NCI-H1436 treated with DMSO at 0.1 percent for 48 hours (cell line): ENCODE data around the gene CACNA1E.

Source experiments
- DNase-seq: peaks from one replicate; lab custom pipeline; 2025; lab: John Stamatoyannopoulos, UW

CACNA1E gene

GRCh38 chr1:181577475-181577874 is 94.2 kb downstream of the CACNA1E start:
- no peak for DNase-seq

GRCh38 chr1:181583598-181583997 is 100.3 kb downstream of the CACNA1E start:
- no peak for DNase-seq

GRCh38 chr1:181587870-181588438 is 104.6 kb downstream of the CACNA1E start:
- DNase-seq: no peak

GRCh38 chr1:181588631-181589030 is 105.3 kb downstream of the CACNA1E start:
- no peak for DNase-seq

- no peak for DNase-seq
Observed at GRCh38 chr1:181592255-181592859, 109.0 kb downstream of the CACNA1E start.

- no peak for DNase-seq
Observed at GRCh38 chr1:181593042-181593441, 109.7 kb downstream of the CACNA1E start.

- no peak for DNase-seq
Observed at GRCh38 chr1:181594553-181594952, 111.2 kb downstream of the CACNA1E start.

- DNase-seq: no peak
Observed at GRCh38 chr1:181595234-181595633, 111.9 kb downstream of the CACNA1E start.

GRCh38 chr1:181601186-181601950 is 118.1 kb downstream of the CACNA1E start:
- no peak for DNase-seq

GRCh38 chr1:181603735-181604410 is 120.6 kb downstream of the CACNA1E start:
- no peak for DNase-seq

- peak; percentile 19 for DNase-seq
Observed at GRCh38 chr1:181604482-181605249, 121.3 kb downstream of the CACNA1E start.

- DNase-seq: no peak
Observed at GRCh38 chr1:181607524-181607923, 124.2 kb downstream of the CACNA1E start.

GRCh38 chr1:181608386-181608785 is 125.1 kb downstream of the CACNA1E start:
- no peak for DNase-seq

- DNase-seq: no peak
Observed at GRCh38 chr1:181608948-181609347, 125.6 kb downstream of the CACNA1E start.

- DNase-seq: no peak
Observed at GRCh38 chr1:181612100-181612499, 128.8 kb downstream of the CACNA1E start.

- DNase-seq: no peak
Observed at GRCh38 chr1:181618559-181618958, 135.2 kb downstream of the CACNA1E start.

- no peak for DNase-seq
Observed at GRCh38 chr1:181620183-181620582, 136.9 kb downstream of the CACNA1E start.

- DNase-seq: no peak
Observed at GRCh38 chr1:181623850-181624249, 140.5 kb downstream of the CACNA1E start.

- DNase-seq: no peak
Observed at GRCh38 chr1:181626279-181626938, 143.1 kb downstream of the CACNA1E start.

- DNase-seq: no peak
Observed at GRCh38 chr1:181630398-181630797, 147.1 kb downstream of the CACNA1E start.

GRCh38 chr1:181630838-181631237 is 147.5 kb downstream of the CACNA1E start:
- DNase-seq: no peak
